ENCODE results near the gene GPX8.

DNA sequence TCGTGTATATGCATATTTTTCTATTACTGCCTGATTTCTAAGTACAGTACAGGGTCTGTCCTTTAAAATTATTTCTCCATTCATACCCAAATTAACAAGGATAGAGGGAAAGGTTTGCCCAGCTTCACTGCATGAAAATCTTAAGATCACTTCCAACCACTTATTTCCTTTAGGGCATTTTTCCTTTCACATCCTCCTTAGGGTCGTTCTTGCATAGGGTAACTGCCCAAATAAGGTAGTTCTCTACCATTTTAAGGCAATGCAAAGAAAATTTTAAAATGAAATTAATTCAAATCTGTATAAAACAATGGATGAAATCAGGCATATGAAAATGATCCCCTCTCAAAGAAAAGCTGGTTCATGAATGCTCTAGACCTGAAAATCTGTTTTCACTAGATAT lies 17.1 kb downstream of the GPX8 start:
- TF ChIP-seq GATA2 (IDR thresholded peaks at IDR 0.05; ENCODE audit: low read depth, low read length) (no peak), GATA3 (IDR thresholded peaks at IDR 0.05; ENCODE audit: low read depth, low read length) (no peak)

Data from SH-SY5Y (cell line).